ENCODE results near the gene CSRNP3.

- no peak for TF ChIP-seq POLR2A (IDR thresholded peaks at IDR 0.05; ENCODE audit: low read depth, low read length)
- no peak for TF ChIP-seq POLR2AphosphoS5 (IDR thresholded peaks at IDR 0.05; ENCODE audit: low read depth, low read length)
- no peak for TF ChIP-seq TAF1 (IDR thresholded peaks at IDR 0.05; ENCODE audit: low read depth, low read length)
- no peak for TF ChIP-seq POU2F2 (IDR thresholded peaks at IDR 0.05; ENCODE audit: low read depth, low read length)
These were observed 70.5 kb downstream of the CSRNP3 start for GRCh38 chr2:165539985-165540384.

All from GM12891 (cell line).